Lower leg skin (tissue), 3 donors: ENCODE data around the gene OLFML3.

Experiments
- CTCF ChIP-seq, 3 donors: fragments of 450-650 bp; IDR thresholded peaks; one replicate each; pipeline ENCODE4 v1.5.1; 2016; ENCODE audit warnings: antibody characterized with exemption in 3 of 3, mild to moderate bottlenecking in 3 of 3, moderate library complexity in 2 of 3
- POLR2A ChIP-seq, 2 donors: fragments of 450-650 bp; IDR thresholded peaks; one replicate each; pipeline ENCODE4 v1.6.1; 2016 to 2017; ENCODE audit warnings: antibody characterized with exemption in 2 of 2, mild to moderate bottlenecking in 1 of 2, moderate library complexity in 1 of 2

GRCh38 chr1:113990530-113990929 is 11.3 kb downstream of the OLFML3 start:
- TF ChIP-seq CTCF (IDR thresholded peaks at IDR 0.05) (no peak), POLR2A (IDR thresholded peaks at IDR 0.05) (no peak)
